K562 (cell line): Measurements from ENCODE around the gene TRMT2A. TPM values are rescaled to one million over a fixed set of nuclear protein-coding genes. Genes with fewer than 3 reads are reported as not detected.
A peak's percentile ranks its signal among the peaks of the same experiment; 100 is the strongest.

Source experiments
- CHD2 ChIP-seq: IDR thresholded peaks from 2 replicates; pipeline ENCODE4 v1.6.1; 2011; ENCODE audit warnings: low read depth, low read length
- CXXC5 ChIP-seq: fragments of 250-450 bp; sonication (Bioruptor Pico); IDR thresholded peaks from 2 replicates; pipeline ENCODE4 v1.8.0; 2022; ENCODE audit warnings: inconsistent platforms, mild to moderate bottlenecking, moderate library complexity
- FOXJ3 ChIP-seq: sonication (generic); formaldehyde crosslinking; IDR thresholded peaks from 2 replicates; pipeline ENCODE4 v1.4.0; 2020; ENCODE audit warnings: mild to moderate bottlenecking, missing genetic modification reagents
- HDAC2 ChIP-seq: fragments of 450-650 bp; IDR thresholded peaks from 2 replicates; pipeline ENCODE4 v1.6.1; 2016; ENCODE audit warnings: mild to moderate bottlenecking
- HNRNPL ChIP-seq: fragments of 200-400 bp; formaldehyde crosslinking; IDR thresholded peaks from 2 replicates; pipeline ENCODE4 v1.6.1; 2017; ENCODE audit warnings: low read depth, mild to moderate bottlenecking, low read length
- NFRKB ChIP-seq: fragments of 450-650 bp; IDR thresholded peaks from 2 replicates; pipeline ENCODE4 v1.6.1; 2016; ENCODE audit warnings: low read depth
- NR2F6 ChIP-seq: fragments of 450-650 bp; formaldehyde crosslinking; IDR thresholded peaks from 2 replicates; pipeline ENCODE4 v1.4.0; 2020; ENCODE audit warnings: mild to moderate bottlenecking
- SLC30A9 ChIP-seq: fragments of 250-450 bp; sonication (Bioruptor Pico); IDR thresholded peaks from 2 replicates; pipeline ENCODE4 v1.8.0; 2022; ENCODE audit warnings: mild to moderate bottlenecking, moderate library complexity
- TARDBP ChIP-seq: fragments of 450-650 bp; IDR thresholded peaks from 2 replicates; pipeline ENCODE4 v1.6.1; 2016
- TCF7 ChIP-seq: sonication (generic); IDR thresholded peaks from 2 replicates; pipeline ENCODE4 v1.6.1; 2016; ENCODE audit warnings: antibody characterized with exemption, borderline replicate concordance
- ZBTB17 ChIP-seq: fragments of 450-650 bp; formaldehyde crosslinking; IDR thresholded peaks from 2 replicates; pipeline ENCODE4 v1.4.0; 2020; ENCODE audit warnings: mild to moderate bottlenecking
- ZBTB7A ChIP-seq: IDR thresholded peaks from 2 replicates; pipeline ENCODE4 v1.6.1; 2011; ENCODE audit warnings: low read depth, mild to moderate bottlenecking, low read length, moderate library complexity, borderline replicate concordance; ENCODE audit not compliant: control insufficient read depth
- polyA plus RNA-seq, 8 experiments: library from polyadenylated mRNA; depleted of rRNA in 4 of 8; stranded (reverse) in 5 of 8; unstranded in 3 of 8; fragments of >200 nt; fragmentation: Nextera tagmentation in 2 of 8; fragmentation: Illumina TruSeq in 1 of 8; extraction: Ambion mirVana in 2 of 8; extraction: Trizol in 1 of 8; gene quantifications; 2 replicates each; pipeline versions ENCODE4 v1.2.1 to v1.2.3, GENCODE V29; 2011 to 2014; ENCODE audit warnings: inconsistent platforms in 1 of 8, missing spikeins in 1 of 8
- total RNA-seq, 7 experiments: library from RNA; depleted of rRNA in 6 of 7; stranded (reverse); fragments of >200 nt in 6 of 7; fragmentation: Illumina TruSeq in 2 of 7; extraction: Trizol in 2 of 7; gene quantifications; 2 replicates each; pipeline versions ENCODE4 v1.2.1 to v1.2.3, GENCODE V29; 2011 to 2021; ENCODE audit warnings: low replicate concordance in 1 of 7
- TF ChIP-seq, protein P1 (sequence below): fragments of 250-450 bp; sonication (Bioruptor Pico); IDR thresholded peaks from 2 replicates; pipeline ENCODE4 v1.4.0; 2020
- TF ChIP-seq, protein P2 (sequence below): sonication (generic); formaldehyde crosslinking; IDR thresholded peaks from 2 replicates; pipeline ENCODE4 v1.8.1; 2023; ENCODE audit warnings: mild to moderate bottlenecking, missing genetic modification reagents, moderate library complexity
- TF ChIP-seq, protein P3 (sequence below): fragments of 250-450 bp; sonication (Bioruptor Pico); IDR thresholded peaks from 2 replicates; pipeline ENCODE4 v1.8.0; 2021; ENCODE audit warnings: borderline replicate concordance, mild to moderate bottlenecking, moderate library complexity; ENCODE audit not compliant: poor library complexity, severe bottlenecking
- TF ChIP-seq, protein P4 (sequence below): sonication (generic); formaldehyde crosslinking; IDR thresholded peaks from 2 replicates; pipeline ENCODE4 v1.4.0; 2020; ENCODE audit warnings: mild to moderate bottlenecking, missing genetic modification reagents

The TRMT2A gene
- total and polyA plus RNA-seq, 9 of the 15 experiments (the other 6 are each of a cell fraction or from before 2014, with no cell fraction given), result 1.6 to 265 (median 140) TPM

DNA sequence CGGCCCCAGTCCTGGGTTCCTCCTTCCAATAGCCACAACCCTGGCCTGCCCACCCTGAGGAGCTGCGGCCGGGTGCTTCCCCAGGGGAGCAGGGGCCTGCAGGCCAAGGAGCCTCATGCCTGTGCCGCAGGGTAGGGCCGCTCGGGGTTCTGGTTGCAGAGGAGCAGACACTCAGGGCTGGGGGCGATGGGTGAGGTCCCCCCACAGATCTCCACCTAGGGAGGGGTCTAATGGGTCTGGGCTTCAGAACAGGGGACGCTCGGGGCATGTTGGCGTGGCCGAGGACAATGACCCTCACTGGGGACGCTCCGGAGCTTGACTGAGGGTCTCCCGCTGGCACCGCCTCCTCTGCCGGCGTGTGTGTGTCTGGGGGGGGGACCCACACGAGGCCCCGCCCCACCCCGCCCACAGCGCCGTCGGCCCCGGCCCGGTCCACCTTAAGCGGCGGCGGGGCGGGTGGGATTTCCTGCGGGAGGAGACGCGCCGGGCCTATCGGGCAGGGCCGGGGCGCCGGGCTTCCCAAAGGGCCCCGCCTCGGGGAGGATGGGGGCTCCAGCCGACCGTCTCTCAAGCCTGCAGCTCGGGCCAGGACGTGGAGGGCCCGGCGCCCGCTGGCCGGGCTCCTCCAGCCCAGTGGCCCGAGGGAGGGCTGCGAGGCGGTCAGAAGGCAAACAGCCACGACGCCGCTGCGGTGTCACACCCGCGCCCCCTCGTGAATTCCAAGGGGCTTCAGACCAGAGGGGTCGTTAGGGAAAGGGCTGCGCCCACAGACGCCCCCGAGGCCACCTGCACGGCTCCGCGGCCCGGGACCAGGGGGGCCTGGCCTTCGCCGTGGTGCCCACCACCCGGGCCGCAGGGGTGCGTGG is 13.9 kb upstream of the TRMT2A start (continued):
- TF ChIP-seq NR2F6 (0 out of 2 replicates have a peak, but pooled peaks have one; percentile 77), CHD2 (0 out of 2 replicates have a peak, but pooled peaks have one; percentile 27), TCF7 (no peak), HDAC2 (no peak), ZBTB7A (peak; percentile 79), SLC30A9 (CRISPR knock-in tag) (no peak; the same call in none of the 2 replicates), TARDBP (peak; percentile 90), CXXC5 (peak; percentile 90), FOXJ3 (no peak), HNRNPL (peak; percentile 74; the same call in 1 of the 2 replicates), NFRKB (no peak), ZBTB17 (CRISPR knock-in tag) (0 out of 2 replicates have a peak, but pooled peaks have one; percentile 29)
- TF ChIP-seq, protein P1, sequence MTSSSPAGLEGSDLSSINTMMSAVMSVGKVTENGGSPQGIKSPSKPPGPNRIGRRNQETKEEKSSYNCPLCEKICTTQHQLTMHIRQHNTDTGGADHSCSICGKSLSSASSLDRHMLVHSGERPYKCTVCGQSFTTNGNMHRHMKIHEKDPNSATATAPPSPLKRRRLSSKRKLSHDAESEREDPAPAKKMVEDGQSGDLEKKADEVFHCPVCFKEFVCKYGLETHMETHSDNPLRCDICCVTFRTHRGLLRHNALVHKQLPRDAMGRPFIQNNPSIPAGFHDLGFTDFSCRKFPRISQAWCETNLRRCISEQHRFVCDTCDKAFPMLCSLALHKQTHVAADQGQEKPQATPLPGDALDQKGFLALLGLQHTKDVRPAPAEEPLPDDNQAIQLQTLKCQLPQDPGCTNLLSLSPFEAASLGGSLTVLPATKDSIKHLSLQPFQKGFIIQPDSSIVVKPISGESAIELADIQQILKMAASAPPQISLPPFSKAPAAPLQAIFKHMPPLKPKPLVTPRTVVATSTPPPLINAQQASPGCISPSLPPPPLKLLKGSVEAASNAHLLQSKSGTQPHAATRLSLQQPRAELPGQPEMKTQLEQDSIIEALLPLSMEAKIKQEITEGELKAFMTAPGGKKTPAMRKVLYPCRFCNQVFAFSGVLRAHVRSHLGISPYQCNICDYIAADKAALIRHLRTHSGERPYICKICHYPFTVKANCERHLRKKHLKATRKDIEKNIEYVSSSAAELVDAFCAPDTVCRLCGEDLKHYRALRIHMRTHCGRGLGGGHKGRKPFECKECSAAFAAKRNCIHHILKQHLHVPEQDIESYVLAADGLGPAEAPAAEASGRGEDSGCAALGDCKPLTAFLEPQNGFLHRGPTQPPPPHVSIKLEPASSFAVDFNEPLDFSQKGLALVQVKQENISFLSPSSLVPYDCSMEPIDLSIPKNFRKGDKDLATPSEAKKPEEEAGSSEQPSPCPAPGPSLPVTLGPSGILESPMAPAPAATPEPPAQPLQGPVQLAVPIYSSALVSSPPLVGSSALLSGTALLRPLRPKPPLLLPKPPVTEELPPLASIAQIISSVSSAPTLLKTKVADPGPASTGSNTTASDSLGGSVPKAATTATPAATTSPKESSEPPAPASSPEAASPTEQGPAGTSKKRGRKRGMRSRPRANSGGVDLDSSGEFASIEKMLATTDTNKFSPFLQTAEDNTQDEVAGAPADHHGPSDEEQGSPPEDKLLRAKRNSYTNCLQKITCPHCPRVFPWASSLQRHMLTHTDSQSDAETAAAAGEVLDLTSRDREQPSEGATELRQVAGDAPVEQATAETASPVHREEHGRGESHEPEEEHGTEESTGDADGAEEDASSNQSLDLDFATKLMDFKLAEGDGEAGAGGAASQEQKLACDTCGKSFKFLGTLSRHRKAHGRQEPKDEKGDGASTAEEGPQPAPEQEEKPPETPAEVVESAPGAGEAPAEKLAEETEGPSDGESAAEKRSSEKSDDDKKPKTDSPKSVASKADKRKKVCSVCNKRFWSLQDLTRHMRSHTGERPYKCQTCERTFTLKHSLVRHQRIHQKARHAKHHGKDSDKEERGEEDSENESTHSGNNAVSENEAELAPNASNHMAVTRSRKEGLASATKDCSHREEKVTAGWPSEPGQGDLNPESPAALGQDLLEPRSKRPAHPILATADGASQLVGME (CRISPR knock-in tag), result peak; percentile 88
- TF ChIP-seq, protein P2, sequence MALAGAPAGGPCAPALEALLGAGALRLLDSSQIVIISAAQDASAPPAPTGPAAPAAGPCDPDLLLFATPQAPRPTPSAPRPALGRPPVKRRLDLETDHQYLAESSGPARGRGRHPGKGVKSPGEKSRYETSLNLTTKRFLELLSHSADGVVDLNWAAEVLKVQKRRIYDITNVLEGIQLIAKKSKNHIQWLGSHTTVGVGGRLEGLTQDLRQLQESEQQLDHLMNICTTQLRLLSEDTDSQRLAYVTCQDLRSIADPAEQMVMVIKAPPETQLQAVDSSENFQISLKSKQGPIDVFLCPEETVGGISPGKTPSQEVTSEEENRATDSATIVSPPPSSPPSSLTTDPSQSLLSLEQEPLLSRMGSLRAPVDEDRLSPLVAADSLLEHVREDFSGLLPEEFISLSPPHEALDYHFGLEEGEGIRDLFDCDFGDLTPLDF (CRISPR knock-in tag), result 0 out of 2 replicates have a peak, but pooled peaks have one; percentile 23
- TF ChIP-seq, protein P3, sequence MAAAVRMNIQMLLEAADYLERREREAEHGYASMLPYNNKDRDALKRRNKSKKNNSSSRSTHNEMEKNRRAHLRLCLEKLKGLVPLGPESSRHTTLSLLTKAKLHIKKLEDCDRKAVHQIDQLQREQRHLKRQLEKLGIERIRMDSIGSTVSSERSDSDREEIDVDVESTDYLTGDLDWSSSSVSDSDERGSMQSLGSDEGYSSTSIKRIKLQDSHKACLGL, result no peak
- TF ChIP-seq, protein P4, sequence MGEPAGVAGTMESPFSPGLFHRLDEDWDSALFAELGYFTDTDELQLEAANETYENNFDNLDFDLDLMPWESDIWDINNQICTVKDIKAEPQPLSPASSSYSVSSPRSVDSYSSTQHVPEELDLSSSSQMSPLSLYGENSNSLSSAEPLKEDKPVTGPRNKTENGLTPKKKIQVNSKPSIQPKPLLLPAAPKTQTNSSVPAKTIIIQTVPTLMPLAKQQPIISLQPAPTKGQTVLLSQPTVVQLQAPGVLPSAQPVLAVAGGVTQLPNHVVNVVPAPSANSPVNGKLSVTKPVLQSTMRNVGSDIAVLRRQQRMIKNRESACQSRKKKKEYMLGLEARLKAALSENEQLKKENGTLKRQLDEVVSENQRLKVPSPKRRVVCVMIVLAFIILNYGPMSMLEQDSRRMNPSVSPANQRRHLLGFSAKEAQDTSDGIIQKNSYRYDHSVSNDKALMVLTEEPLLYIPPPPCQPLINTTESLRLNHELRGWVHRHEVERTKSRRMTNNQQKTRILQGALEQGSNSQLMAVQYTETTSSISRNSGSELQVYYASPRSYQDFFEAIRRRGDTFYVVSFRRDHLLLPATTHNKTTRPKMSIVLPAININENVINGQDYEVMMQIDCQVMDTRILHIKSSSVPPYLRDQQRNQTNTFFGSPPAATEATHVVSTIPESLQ (CRISPR knock-in tag), result no peak
